H1 (cell line): ENCODE results near the gene SLC12A7. TPM values are rescaled to one million over a fixed set of nuclear protein-coding genes. Genes with fewer than 3 reads are reported as not detected.

Experiments used
- CBX8 ChIP-seq: fragments of 300-800, 300-1000 bp; sonication (generic); IDR thresholded peaks from 2 replicates; pipeline ENCODE4 v1.7.1; 2016; ENCODE audit warnings: low read depth, low read length, borderline replicate concordance
- CTBP2 ChIP-seq: IDR thresholded peaks from 2 replicates; pipeline ENCODE4 v1.7.0; 2011; ENCODE audit warnings: borderline replicate concordance, mild to moderate bottlenecking, moderate library complexity, mixed read lengths, low read length; ENCODE audit not compliant: insufficient read depth, insufficient read length
- KDM1A ChIP-seq: fragments of 200-600, 300-600 bp; sonication (generic); IDR thresholded peaks from 2 replicates; pipeline ENCODE4 v1.7.1; 2016; ENCODE audit warnings: mild to moderate bottlenecking, low read length, borderline replicate concordance
- KDM5A ChIP-seq: fragments of 200-600 bp; IDR thresholded peaks from 2 replicates; pipeline ENCODE4 v1.7.1; 2012; ENCODE audit warnings: mild to moderate bottlenecking, low read length, inconsistent platforms, mixed read lengths
- RAD21 ChIP-seq, 2 experiments: IDR thresholded peaks in 1 of 2; conservative IDR thresholded peaks in 1 of 2; 2 replicates each; pipeline ENCODE4 v1.6.1; 2011; ENCODE audit warnings: low read depth in 2 of 2, low read length in 2 of 2, improper control_type of control experiment in 1 of 2, inconsistent platforms in 1 of 2, mild to moderate bottlenecking in 1 of 2, moderate library complexity in 1 of 2
- RBBP5 ChIP-seq: IDR thresholded peaks from 2 replicates; pipeline ENCODE4 v1.7.1; 2012; ENCODE audit warnings: low read depth, mild to moderate bottlenecking, inconsistent platforms, low read length, moderate library complexity, borderline replicate concordance
- RFX5 ChIP-seq: IDR thresholded peaks from 2 replicates; pipeline ENCODE4 v1.6.1; 2011; ENCODE audit warnings: low read depth, low read length, improper control_type of control experiment, borderline replicate concordance
- polyA plus RNA-seq, 7 experiments: library from polyadenylated mRNA; depleted of rRNA in 3 of 7; stranded (reverse) in 5 of 7; unstranded in 2 of 7; fragments of >200 nt in 5 of 7; fragments of 200-250 nt in 2 of 7; gene quantifications; 1 replicate in 5 of 7; 2 replicates in 1 of 7; 4 replicates in 1 of 7; pipeline versions ENCODE4 v1.2.1 to v1.2.3, GENCODE V29; 2011 to 2013; ENCODE audit warnings: missing spikeins in 2 of 7, mixed read lengths in 2 of 7
- total RNA-seq: library from RNA; stranded (reverse); fragmentation: NEBNext Ultra II Directional; extraction: Animal tissue kit (Norgen Biotek cat#: 25700); gene quantifications from 2 replicates; pipeline ENCODE4 v1.2.1, GENCODE V29; 2021

Gene SLC12A7
- total and polyA plus RNA-seq, 2 of the 8 experiments (the other 6 are each of a cell fraction or from before 2014, with no cell fraction given): 23.5 to 39.7 TPM

DNA sequence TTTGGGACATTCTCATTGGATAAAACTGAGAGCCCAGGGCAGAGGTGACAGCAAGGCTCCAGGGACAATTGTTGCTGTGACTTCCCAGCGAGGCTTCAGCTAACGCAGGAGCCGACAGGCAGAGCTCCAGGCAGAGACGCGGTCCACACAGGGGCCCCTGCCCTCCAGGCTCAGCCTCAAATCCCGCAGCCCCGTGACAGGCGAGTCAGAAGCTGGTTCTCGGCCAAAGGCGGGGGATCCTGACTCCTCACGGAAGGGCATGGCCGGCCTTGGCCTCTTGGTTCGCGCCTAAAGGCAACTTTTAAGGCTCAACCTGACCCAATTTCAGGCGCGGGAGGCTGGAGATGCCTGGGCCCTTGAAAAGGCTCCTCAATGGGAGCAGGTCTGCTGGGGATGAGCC lies 21.3 kb downstream of the SLC12A7 start (continued):
- TF ChIP-seq CTBP2 (no peak), KDM1A (no peak), RBBP5 (no peak), KDM5A (no peak), RFX5 (no peak), RAD21 (IDR thresholded peaks at IDR 0.05 in 1 of 2, conservative IDR thresholded peaks at IDR 0.05 in 1 of 2; ENCODE audit: low read depth in 2 of 2, low read length in 2 of 2) (no peak), CBX8 (no peak)
